Measurements from ENCODE around the gene KRTAP2-1.

DNA sequence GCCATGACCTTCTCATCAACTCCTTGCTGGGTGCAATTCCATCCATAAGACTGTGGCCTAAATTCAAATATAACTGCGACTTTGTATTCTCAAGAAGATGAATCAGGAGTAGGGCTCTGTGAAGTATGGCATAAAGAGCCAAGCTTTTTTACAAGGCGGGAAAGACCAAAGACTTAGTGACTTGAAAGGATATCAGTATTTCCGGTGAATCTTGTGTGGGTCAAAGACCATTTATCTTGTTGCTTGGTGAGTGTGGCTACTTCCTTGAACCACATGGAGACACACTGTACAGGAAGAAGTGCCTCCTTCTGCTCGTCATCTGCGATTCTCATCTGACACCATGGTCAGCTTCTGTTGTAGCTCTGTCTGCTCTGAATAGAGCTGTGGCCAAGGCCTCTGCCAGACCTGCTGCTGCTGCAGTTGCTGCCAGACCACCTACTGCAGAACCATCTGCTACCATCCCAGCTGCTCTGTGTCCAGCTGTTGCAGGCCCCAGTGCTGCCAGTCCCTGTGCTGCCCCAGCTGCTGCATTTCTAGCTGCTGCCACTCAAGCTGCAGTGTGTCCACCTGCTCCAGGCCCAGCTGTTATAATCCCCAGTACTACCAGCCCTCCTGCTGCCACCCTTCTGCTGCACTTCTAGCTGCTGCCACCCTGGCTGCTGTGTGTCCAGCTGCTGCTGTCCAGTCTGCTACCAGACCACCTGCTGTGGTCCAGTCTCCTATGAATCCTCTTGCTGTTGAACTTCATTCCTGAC lies 24.7 kb upstream of the KRTAP2-1 start:
- TF ChIP-seq, protein P1, sequence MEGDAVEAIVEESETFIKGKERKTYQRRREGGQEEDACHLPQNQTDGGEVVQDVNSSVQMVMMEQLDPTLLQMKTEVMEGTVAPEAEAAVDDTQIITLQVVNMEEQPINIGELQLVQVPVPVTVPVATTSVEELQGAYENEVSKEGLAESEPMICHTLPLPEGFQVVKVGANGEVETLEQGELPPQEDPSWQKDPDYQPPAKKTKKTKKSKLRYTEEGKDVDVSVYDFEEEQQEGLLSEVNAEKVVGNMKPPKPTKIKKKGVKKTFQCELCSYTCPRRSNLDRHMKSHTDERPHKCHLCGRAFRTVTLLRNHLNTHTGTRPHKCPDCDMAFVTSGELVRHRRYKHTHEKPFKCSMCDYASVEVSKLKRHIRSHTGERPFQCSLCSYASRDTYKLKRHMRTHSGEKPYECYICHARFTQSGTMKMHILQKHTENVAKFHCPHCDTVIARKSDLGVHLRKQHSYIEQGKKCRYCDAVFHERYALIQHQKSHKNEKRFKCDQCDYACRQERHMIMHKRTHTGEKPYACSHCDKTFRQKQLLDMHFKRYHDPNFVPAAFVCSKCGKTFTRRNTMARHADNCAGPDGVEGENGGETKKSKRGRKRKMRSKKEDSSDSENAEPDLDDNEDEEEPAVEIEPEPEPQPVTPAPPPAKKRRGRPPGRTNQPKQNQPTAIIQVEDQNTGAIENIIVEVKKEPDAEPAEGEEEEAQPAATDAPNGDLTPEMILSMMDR (IDR thresholded peaks at IDR 0.05 in 8 of 11, conservative IDR thresholded peaks at IDR 0.05 in 3 of 11), result no peak
- TF ChIP-seq POLR2AphosphoS5 (IDR thresholded peaks at IDR 0.05) (no peak), POLR2A (IDR thresholded peaks at IDR 0.05) (no peak)
